HepG2 (cell line): ENCODE measurements around the gene L3MBTL3.

ENCODE experiments used
- BCL3 ChIP-seq: sonication (generic); formaldehyde crosslinking; IDR thresholded peaks from 2 replicates; pipeline ENCODE4 v1.5.1; 2020; ENCODE audit warnings: mild to moderate bottlenecking, missing genetic modification reagents, moderate library complexity
- FOXA3 ChIP-seq: IDR thresholded peaks from 2 replicates; pipeline ENCODE4 v1.6.1; 2016; ENCODE audit warnings: missing genetic modification reagents, missing compliant biosample characterization
- IKZF1 ChIP-seq: fragments of 450-650 bp; IDR thresholded peaks from 2 replicates; pipeline ENCODE4 v1.7.1; 2016
- NKX3-1 ChIP-seq: sonication (generic); formaldehyde crosslinking; IDR thresholded peaks from 2 replicates; pipeline ENCODE4 v1.5.0; 2020; ENCODE audit warnings: missing genetic modification reagents
- ZKSCAN5 ChIP-seq: sonication (generic); formaldehyde crosslinking; IDR thresholded peaks from 2 replicates; pipeline ENCODE4 v1.5.1; 2020; ENCODE audit warnings: mild to moderate bottlenecking, missing genetic modification reagents
- ZNF142 ChIP-seq: sonication (generic); formaldehyde crosslinking; IDR thresholded peaks from 2 replicates; pipeline ENCODE4 v1.4.0; 2020; ENCODE audit warnings: missing genetic modification reagents
- ZNF619 ChIP-seq: sonication (generic); formaldehyde crosslinking; IDR thresholded peaks from 2 replicates; pipeline ENCODE4 v1.4.0; 2020; ENCODE audit warnings: mild to moderate bottlenecking, missing genetic modification reagents

GRCh38 chr6:130076512-130076911 is 58.1 kb downstream of the L3MBTL3 start:
- TF ChIP-seq FOXA3 (CRISPR knock-in tag): no peak
- no peak for TF ChIP-seq IKZF1
- TF ChIP-seq ZNF619 (CRISPR knock-in tag): no peak
- no peak for TF ChIP-seq ZKSCAN5 (CRISPR knock-in tag)
- no peak for TF ChIP-seq BCL3 (CRISPR knock-in tag)
- TF ChIP-seq ZNF142 (CRISPR knock-in tag): no peak
- TF ChIP-seq NKX3-1: no peak
